Thoracic aorta (tissue), 2 donors: ENCODE results near the gene SHISA6. TPM values are rescaled to one million over a fixed set of nuclear protein-coding genes. Genes with fewer than 3 reads are reported as not detected.

Source experiments
- ATAC-seq: fragments of 150-250 bp; one replicate; pipeline ENCODE4 v1.8.0; 2017; ENCODE audit warnings: low read depth; ENCODE audit not compliant: insufficient number of reproducible peaks, low FRiP score
- DNase-seq: peaks from one replicate; pipeline ENCODE4 v3.0.0-alpha.2; 2020; ENCODE audit warnings: low spot score
- H3K27ac ChIP-seq, 2 donors: fragments of 200-600 bp; sonication (generic); 1 replicate in 1 of 2; 2 replicates in 1 of 2; pipeline ENCODE4 v1.5.1; 2016; ENCODE audit warnings: mild to moderate bottlenecking in 2 of 2, moderate library complexity in 2 of 2
- H3K27me3 ChIP-seq: fragments of 200-600 bp; sonication (generic); replicated peaks from 2 replicates; pipeline ENCODE4 v1.6.0; 2016; ENCODE audit warnings: mild to moderate bottlenecking; ENCODE audit not compliant: insufficient read depth
- H3K36me3 ChIP-seq: fragments of 200-600 bp; sonication (generic); one replicate; pipeline ENCODE4 v1.5.1; 2016
- H3K4me1 ChIP-seq, 2 donors: fragments of 200-600 bp; sonication (generic); 1 replicate in 1 of 2; 2 replicates in 1 of 2; pipeline versions ENCODE4 v1.5.1 to v1.6.0; 2016; ENCODE audit warnings: low read depth in 2 of 2, mild to moderate bottlenecking in 1 of 2; ENCODE audit not compliant: control insufficient read depth in 1 of 2
- H3K4me3 ChIP-seq: fragments of 200-600 bp; sonication (generic); 2 replicates; pipeline ENCODE4 v1.5.1; 2016; ENCODE audit warnings: mild to moderate bottlenecking
- H3K9me3 ChIP-seq: fragments of 200-600 bp; sonication (generic); 2 replicates; pipeline ENCODE4 v1.5.1; 2016
- CTCF ChIP-seq: fragments of 200-600 bp; sonication (generic); IDR thresholded peaks from one replicate; pipeline ENCODE4 v1.5.1; 2019; ENCODE audit warnings: antibody characterized with exemption
- total RNA-seq, 2 donors: library from RNA; depleted of rRNA; stranded (reverse); fragments of >200 nt; gene quantifications; one replicate each; pipeline versions ENCODE4 v1.1.0 to v1.2.3, GENCODE V29; 2016

Gene SHISA6
- total RNA-seq, 2 donors from 2014 or later, result under 0.01 TPM; not detected in 1

- H3K36me3 ChIP-seq, result no peaks in the 10 kb centered on the region
- TF ChIP-seq CTCF, result no peak
- H3K9me3 ChIP-seq, result no peaks in the 10 kb centered on the region
- H3K27ac ChIP-seq, result no peak overlapping the region
- H3K4me1 ChIP-seq, result no peaks in the 10 kb centered on the region
- ATAC-seq, result no peak
- no peak overlapping the region for H3K4me3 ChIP-seq
- DNase-seq, result no peak
- H3K27me3 ChIP-seq, result no peaks in the 10 kb centered on the region
Measured at GRCh38 chr17:11279776-11280344, 38.8 kb downstream of the SHISA6 start.

DNA sequence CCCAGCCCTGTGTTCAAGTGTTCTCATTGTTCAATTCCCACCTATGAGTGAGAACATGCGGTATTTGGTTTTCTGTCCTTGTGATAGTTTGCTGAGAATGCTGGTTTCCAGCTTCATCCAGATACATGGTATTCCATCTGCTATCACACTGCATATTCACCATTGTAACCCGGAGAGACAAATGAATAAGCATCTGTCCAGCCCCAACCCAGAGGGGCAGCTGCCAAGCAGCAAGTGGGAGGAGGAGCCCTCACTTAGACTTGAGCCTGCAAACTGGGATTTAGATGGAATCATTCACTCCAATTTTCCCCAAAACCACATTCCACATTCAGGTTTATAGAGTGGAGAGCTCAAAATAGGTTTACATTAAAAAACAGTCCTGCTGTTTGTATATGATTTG lies 41.6 kb downstream of the SHISA6 start:
- H3K4me3 ChIP-seq, result no peak overlapping the region
- TF ChIP-seq CTCF, result no peak
- ATAC-seq (no peak), DNase-seq (no peak)
- no peak overlapping the region for H3K27ac ChIP-seq
- H3K36me3 ChIP-seq, result no peaks in the 10 kb centered on the region
- no peaks in the 10 kb centered on the region for H3K27me3 ChIP-seq
- H3K4me1 ChIP-seq, result no peaks in the 10 kb centered on the region
- no peaks in the 10 kb centered on the region for H3K9me3 ChIP-seq

DNA sequence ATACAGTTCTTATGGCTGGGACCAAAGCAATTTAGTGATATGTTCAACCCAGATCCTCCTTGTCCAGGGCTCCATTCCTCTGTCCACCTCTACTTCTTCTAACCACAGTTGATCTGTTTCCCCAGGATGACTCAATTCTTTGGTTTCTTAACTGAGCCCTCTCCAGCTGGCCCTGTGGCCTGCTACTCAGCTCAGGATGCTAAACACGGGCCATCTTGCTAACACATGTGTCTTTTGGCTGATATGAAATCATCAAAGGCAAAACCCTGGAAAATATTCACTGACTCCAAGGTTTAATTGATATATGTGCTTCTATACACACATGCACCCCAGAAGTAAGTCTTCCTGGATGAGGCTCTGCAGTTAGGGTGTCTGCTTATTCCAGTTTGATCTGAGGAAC lies 43.8 kb downstream of the SHISA6 start:
- H3K27me3 ChIP-seq, result no peaks in the 10 kb centered on the region
- DNase-seq, result no peak
- ATAC-seq, result no peak
- TF ChIP-seq CTCF, result no peak
- no peaks in the 10 kb centered on the region for H3K36me3 ChIP-seq
- H3K4me3 ChIP-seq, result no peak overlapping the region
- no peak overlapping the region for H3K27ac ChIP-seq
- H3K4me1 ChIP-seq, result no peaks in the 10 kb centered on the region
- no peaks in the 10 kb centered on the region for H3K9me3 ChIP-seq

DNA sequence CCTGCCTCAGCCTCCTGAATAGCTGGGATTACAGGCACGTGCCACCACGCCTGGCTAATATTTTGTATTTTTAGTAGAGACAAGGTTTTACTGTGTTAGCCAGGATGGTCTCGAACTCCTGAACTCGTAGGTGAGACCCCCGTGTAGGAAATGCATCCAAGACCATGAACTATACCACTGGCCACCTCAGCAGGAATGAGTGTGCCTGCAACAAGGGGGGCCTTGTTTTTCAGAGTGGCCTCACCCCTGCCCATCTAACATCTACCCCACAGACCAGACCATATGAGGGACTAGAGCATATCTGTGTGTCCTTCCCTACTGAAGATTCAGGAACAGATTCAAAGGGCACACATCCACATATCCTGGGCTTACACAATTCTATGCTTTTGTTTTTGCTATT lies 44.9 kb downstream of the SHISA6 start:
- no peak overlapping the region for H3K27ac ChIP-seq
- no peaks in the 10 kb centered on the region for H3K9me3 ChIP-seq
- no peak overlapping the region for H3K4me3 ChIP-seq
- DNase-seq (no peak), ATAC-seq (no peak)
- no peak for TF ChIP-seq CTCF
- no peaks in the 10 kb centered on the region for H3K36me3 ChIP-seq
- no peaks in the 10 kb centered on the region for H3K27me3 ChIP-seq
- no peaks in the 10 kb centered on the region for H3K4me1 ChIP-seq

- Histone ChIP-seq H3K36me3 (no peaks in the 10 kb centered on the region), H3K27me3 (no peaks in the 10 kb centered on the region), H3K4me3 (no peak overlapping the region), H3K4me1 (no peaks in the 10 kb centered on the region), H3K9me3 (no peaks in the 10 kb centered on the region), H3K27ac (no peak overlapping the region)
- DNase-seq (no peak), ATAC-seq (no peak)
- no peak for TF ChIP-seq CTCF
Measured at GRCh38 chr17:11287791-11288190, 46.8 kb downstream of the SHISA6 start.
